Measurements from ENCODE around the gene KEAP1.

The KEAP1 gene

GRCh38 chr19:10449037-10449436 is 54.1 kb downstream of the KEAP1 start:
- no peak for DNase-seq (ENCODE audit: low read depth)

- DNase-seq (ENCODE audit: low read depth), result no peak
Measured at GRCh38 chr19:10442698-10443097, 60.5 kb downstream of the KEAP1 start.

GRCh38 chr19:10439588-10439987 is 63.6 kb downstream of the KEAP1 start:
- no peak for DNase-seq (ENCODE audit: low read depth)
